ENCODE results near the gene RIN3. TPM values are rescaled to one million over a fixed set of nuclear protein-coding genes. Genes with fewer than 3 reads are reported as not detected.

The RIN3 gene
- total and polyA plus RNA-seq, 2 experiments from 2014 or later = 1.8 to 7.0 TPM

- no peaks in the 10 kb centered on the region for H3K4me1 ChIP-seq (ENCODE audit: insufficient read depth)
- H3K36me3 ChIP-seq (ENCODE audit: low read depth) = no peaks in the 10 kb centered on the region
- H3K27ac ChIP-seq = no peak overlapping the region
- H3F3A ChIP-seq (ENCODE audit: insufficient read depth) = no peaks in the 10 kb centered on the region
- WGBS, 2 experiments (ENCODE audit: low coverage in 1 of 2, low lambda C conversion rate in 2 of 2, missing lambda C conversion rate in 2 of 2) = 96 to 98% methylated on average over 10 of the region's 10 CpGs
- H3K4me2 ChIP-seq (ENCODE audit: unreplicated experiment) = no peak overlapping the region
- no peak for TF ChIP-seq EZH2phosphoT487 (IDR thresholded peaks at IDR 0.05; ENCODE audit: insufficient read depth, low read depth)
- H3K27me3 ChIP-seq (replicated peaks; ENCODE audit: insufficient read depth) = no peaks in the 10 kb centered on the region
- DNase-seq = no peak
- no peak overlapping the region for H3K4me3 ChIP-seq
- H4K20me1 ChIP-seq (ENCODE audit: insufficient read depth) = no peaks in the 10 kb centered on the region
- H3K9me2 ChIP-seq (ENCODE audit: insufficient read depth) = no peaks in the 10 kb centered on the region
- no peak overlapping the region for H3K9ac ChIP-seq
- H3K9me3 ChIP-seq (ENCODE audit: low read depth) = no peaks in the 10 kb centered on the region
- H2AFZ ChIP-seq = no peak overlapping the region
- peaks cover 97% of the 10 kb centered on the region for H3K79me2 ChIP-seq (ENCODE audit: insufficient read depth)
- in situ Hi-C loops (cut with MboI) = no loop called here
Measured at GRCh38 chr14:92524602-92525185, 11.1 kb downstream of the RIN3 start.

- DNase-seq = no peak
- Histone ChIP-seq H3F3A (ENCODE audit: insufficient read depth) (no peaks in the 10 kb centered on the region), H4K20me1 (ENCODE audit: insufficient read depth) (no peaks in the 10 kb centered on the region), H3K4me3 (no peak overlapping the region), H2AFZ (no peak overlapping the region), H3K9ac (no peak overlapping the region), H3K4me2 (ENCODE audit: unreplicated experiment) (no peak overlapping the region), H3K36me3 (ENCODE audit: low read depth) (no peaks in the 10 kb centered on the region), H3K9me2 (ENCODE audit: insufficient read depth) (no peaks in the 10 kb centered on the region), H3K4me1 (ENCODE audit: insufficient read depth) (no peaks in the 10 kb centered on the region), H3K27me3 (replicated peaks; ENCODE audit: insufficient read depth) (no peaks in the 10 kb centered on the region), H3K27ac (no peak overlapping the region), H3K9me3 (ENCODE audit: low read depth) (no peaks in the 10 kb centered on the region), H3K79me2 (ENCODE audit: insufficient read depth) (peaks cover 97% of the 10 kb centered on the region)
- in situ Hi-C loops (cut with MboI) = no loop called here
- WGBS, 2 experiments (ENCODE audit: low coverage in 1 of 2, low lambda C conversion rate in 2 of 2, missing lambda C conversion rate in 2 of 2) = 92 to 94% methylated on average over 10 to 12 of the region's 12 CpGs
- TF ChIP-seq EZH2 (IDR thresholded peaks at IDR 0.05; ENCODE audit: insufficient read depth, poor library complexity, severe bottlenecking) (no peak), EZH2phosphoT487 (IDR thresholded peaks at IDR 0.05; ENCODE audit: insufficient read depth, low read depth) (no peak)
Measured at GRCh38 chr14:92525322-92526095, 11.9 kb downstream of the RIN3 start.

- Histone ChIP-seq H3K9ac (no peak overlapping the region), H4K20me1 (ENCODE audit: insufficient read depth) (no peaks in the 10 kb centered on the region), H3K27ac (no peak overlapping the region), H3K4me1 (ENCODE audit: insufficient read depth) (no peaks in the 10 kb centered on the region), H3K9me3 (ENCODE audit: low read depth) (no peaks in the 10 kb centered on the region), H3K9me2 (ENCODE audit: insufficient read depth) (no peaks in the 10 kb centered on the region), H3K4me2 (ENCODE audit: unreplicated experiment) (no peak overlapping the region), H3K27me3 (replicated peaks; ENCODE audit: insufficient read depth) (no peaks in the 10 kb centered on the region), H3K79me2 (ENCODE audit: insufficient read depth) (peaks cover 96% of the 10 kb centered on the region), H2AFZ (no peak overlapping the region), H3K4me3 (no peak overlapping the region), H3F3A (ENCODE audit: insufficient read depth) (no peaks in the 10 kb centered on the region), H3K36me3 (ENCODE audit: low read depth) (no peaks in the 10 kb centered on the region)
- whole genome bisulfite sequencing, 2 experiments (ENCODE audit: low coverage in 1 of 2, low lambda C conversion rate in 2 of 2, missing lambda C conversion rate in 2 of 2) = 83% methylated on average over 12 to 14 of the region's 14 CpGs
- in situ Hi-C loops (cut with MboI) = no loop called here
- DNase-seq = no peak
- no peak for TF ChIP-seq EZH2phosphoT487 (IDR thresholded peaks at IDR 0.05; ENCODE audit: insufficient read depth, low read depth)
- TF ChIP-seq EZH2 (IDR thresholded peaks at IDR 0.05; ENCODE audit: insufficient read depth, poor library complexity, severe bottlenecking) = no peak
Measured at GRCh38 chr14:92527721-92528120, 14.1 kb downstream of the RIN3 start.

- H3K36me3 ChIP-seq (ENCODE audit: low read depth) = no peaks in the 10 kb centered on the region
- DNase-seq = no peak
- no peaks in the 10 kb centered on the region for H3F3A ChIP-seq (ENCODE audit: insufficient read depth)
- in situ Hi-C loops (cut with MboI) = no loop called here
- H3K4me1 ChIP-seq (ENCODE audit: insufficient read depth) = no peaks in the 10 kb centered on the region
- H3K27me3 ChIP-seq (replicated peaks; ENCODE audit: insufficient read depth) = no peaks in the 10 kb centered on the region
- no peaks in the 10 kb centered on the region for H4K20me1 ChIP-seq (ENCODE audit: insufficient read depth)
- H3K4me2 ChIP-seq (ENCODE audit: unreplicated experiment) = no peak overlapping the region
- 85 to 88% methylated on average over 13 to 14 of the region's 14 CpGs for WGBS, 2 experiments (ENCODE audit: low coverage in 1 of 2, low lambda C conversion rate in 2 of 2, missing lambda C conversion rate in 2 of 2)
- H3K79me2 ChIP-seq (ENCODE audit: insufficient read depth) = peaks cover 95% of the 10 kb centered on the region
- no peak overlapping the region for H3K9ac ChIP-seq
- no peaks in the 10 kb centered on the region for H3K9me2 ChIP-seq (ENCODE audit: insufficient read depth)
- no peak overlapping the region for H2AFZ ChIP-seq
- no peaks in the 10 kb centered on the region for H3K9me3 ChIP-seq (ENCODE audit: low read depth)
- H3K27ac ChIP-seq = no peak overlapping the region
- TF ChIP-seq EZH2 (IDR thresholded peaks at IDR 0.05; ENCODE audit: insufficient read depth, poor library complexity, severe bottlenecking) (no peak), EZH2phosphoT487 (IDR thresholded peaks at IDR 0.05; ENCODE audit: insufficient read depth, low read depth) (no peak)
- no peak overlapping the region for H3K4me3 ChIP-seq
Measured at GRCh38 chr14:92528486-92529100, 15.0 kb downstream of the RIN3 start.
